AG09319 (cell line): ENCODE measurements around the gene HNRNPC.
"Not testable (repeated sequence)": the region's sequence is repeated elsewhere in the genome, so short reads cannot be mapped to it uniquely, and the experiment has no call there.

ENCODE experiments used
- DNase-seq: peaks from one replicate; pipeline ENCODE4 v3.0.0-alpha.2; 2010; ENCODE audit warnings: low read depth; ENCODE audit errors: extremely low read depth
- CTCF ChIP-seq: IDR thresholded peaks from 2 replicates; pipeline ENCODE4 v1.5.1; 2011; ENCODE audit warnings: low read depth, mild to moderate bottlenecking, inconsistent platforms, low read length, moderate library complexity

Gene HNRNPC

GRCh38 chr14:21287168-21287567, 17.9 kb upstream of the HNRNPC start:
- no peak for DNase-seq
- TF ChIP-seq CTCF = no peak

- not testable (repeated sequence) for DNase-seq
These were observed 17.3 kb upstream of the HNRNPC start for GRCh38 chr14:21286516-21286915.

- DNase-seq = not testable (repeated sequence)
These were observed 12.7 kb upstream of the HNRNPC start for GRCh38 chr14:21281917-21282316.

GRCh38 chr14:21279783-21280182, 10.5 kb upstream of the HNRNPC start, which contains the start of gene RPGRIP1:
Gene RPGRIP1, plus strand, starts transcription at chr14:21280083. Its CDS starts 7,894 bp downstream, at chr14:21287977.
- DNase-seq = no peak
- no peak for TF ChIP-seq CTCF

GRCh38 chr14:21278632-21279031, 9.4 kb upstream of the HNRNPC start:
- DNase-seq = no peak
- TF ChIP-seq CTCF = no peak

GRCh38 chr14:21275261-21275858, 6.1 kb upstream of the HNRNPC start:
- DNase-seq = no peak
- no peak for TF ChIP-seq CTCF

- DNase-seq = not testable (repeated sequence)
These were observed 3.4 kb upstream of the HNRNPC start for GRCh38 chr14:21272661-21273060.

- DNase-seq = peak; percentile 36
These were observed 508 bp downstream of the HNRNPC start for GRCh38 chr14:21268617-21269251.

More at GRCh38 chr14:21268617-21269251, 508 bp downstream of the HNRNPC start:
- no peak for TF ChIP-seq CTCF
